Parietal lobe (tissue), 1 donor: ENCODE data around the gene TMEM254. TPM values are rescaled to one million over a fixed set of nuclear protein-coding genes. Genes with fewer than 3 reads are reported as not detected.

ENCODE experiments used
- total RNA-seq: library from RNA; depleted of rRNA; stranded (reverse); fragments of >200 nt; gene quantifications from one replicate; pipeline ENCODE4 v1.2.3, GENCODE V29; 2014

The TMEM254 gene, protein sequence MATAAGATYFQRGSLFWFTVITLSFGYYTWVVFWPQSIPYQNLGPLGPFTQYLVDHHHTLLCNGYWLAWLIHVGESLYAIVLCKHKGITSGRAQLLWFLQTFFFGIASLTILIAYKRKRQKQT
- total RNA-seq: 10.6 TPM

DNA sequence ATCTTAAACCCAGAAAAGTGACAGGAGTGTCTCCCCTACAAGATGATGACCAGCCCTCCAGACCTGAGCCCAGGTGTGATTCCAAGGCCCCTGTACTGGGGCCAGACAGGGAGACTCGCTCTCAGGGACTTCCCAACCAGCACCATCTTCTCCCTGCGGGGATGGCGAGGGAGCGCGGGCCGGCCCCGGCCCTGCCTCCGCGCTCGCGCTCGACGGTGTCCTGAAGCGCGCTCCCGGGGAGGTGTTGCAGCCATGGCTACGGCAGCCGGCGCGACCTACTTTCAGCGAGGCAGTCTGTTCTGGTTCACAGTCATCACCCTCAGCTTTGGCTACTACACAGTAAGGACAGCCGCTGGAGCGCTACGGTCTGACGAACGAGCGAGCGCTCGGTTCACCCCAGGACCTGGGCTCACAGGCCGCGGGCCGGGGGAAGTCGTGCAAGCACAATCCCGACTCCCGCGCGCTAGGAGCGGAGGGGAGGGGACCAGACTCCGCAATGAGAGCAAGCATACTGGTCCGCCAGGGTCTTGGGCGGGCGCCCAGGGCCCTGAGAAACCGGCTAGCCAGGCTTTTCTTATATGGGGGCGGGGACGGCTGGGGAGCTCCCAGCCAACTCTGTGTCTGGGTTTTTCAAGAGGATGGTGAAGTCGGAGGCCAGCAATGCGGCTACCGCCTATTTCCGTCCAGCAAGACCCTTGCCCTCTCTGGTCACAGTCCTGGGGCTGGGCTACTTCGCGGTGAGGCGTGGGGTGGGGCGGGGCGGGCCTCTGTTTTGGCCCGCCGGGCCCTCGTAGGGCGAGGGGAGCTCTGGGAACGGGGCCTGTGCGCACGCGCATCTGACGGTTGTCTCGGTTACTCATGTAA lies at the start of gene TMEM254:
TMEM254 (plus strand) TSS at position 218 of the 864 bp plus-strand sequence; CDS start at position 253, 35 bp downstream.

DNA sequence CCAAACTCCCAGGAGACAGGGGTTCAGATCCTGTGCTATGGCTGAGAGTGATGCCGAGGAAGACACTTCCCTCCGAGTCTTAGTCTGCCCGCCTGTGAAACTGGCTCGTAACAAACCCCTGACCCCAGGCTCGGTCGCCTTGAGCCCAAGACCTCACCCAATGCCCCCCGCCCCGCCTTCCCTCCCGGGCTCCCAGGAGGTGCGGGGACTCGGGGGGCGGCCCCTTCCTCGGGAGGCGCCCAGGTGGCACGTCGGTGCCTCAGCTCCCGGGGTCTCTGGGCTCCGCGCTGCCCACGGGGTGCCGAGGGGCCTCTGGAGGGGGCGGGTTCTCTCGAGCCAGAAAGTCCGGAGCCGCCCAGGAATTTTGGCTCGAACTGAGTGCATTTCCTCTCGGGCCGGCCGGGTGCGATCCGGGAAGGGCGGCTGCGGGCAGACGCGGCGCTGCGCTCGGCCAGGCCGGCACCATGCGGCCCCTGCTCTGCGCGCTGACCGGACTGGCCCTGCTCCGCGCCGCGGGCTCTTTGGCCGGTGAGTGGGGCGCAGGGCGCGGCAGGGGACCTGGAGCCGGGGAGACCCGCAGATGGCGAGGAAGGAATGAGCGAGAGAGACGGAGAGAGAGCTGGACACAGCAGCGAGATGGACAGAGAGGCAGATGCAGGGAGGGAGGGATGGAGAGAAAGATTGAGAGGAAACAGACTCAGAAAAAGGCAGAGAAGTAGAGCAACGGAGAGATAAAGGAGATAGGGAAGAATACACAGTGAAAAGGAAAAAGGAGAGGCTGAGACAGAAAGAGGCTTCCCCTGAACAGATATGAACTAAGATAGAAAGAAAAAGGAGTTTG lies 54.1 kb downstream of the TMEM254 start, which contains the start of gene PLAC9:
PLAC9 (plus strand) TSS at position 432 of the 841 bp plus-strand sequence; CDS start at position 465, 33 bp downstream.

Other genes with a start within 250 kb of the TMEM254 start
- gene SFTPD, start 129.6 kb upstream of the TMEM254 start, total RNA-seq: 0.94 TPM
- gene PLAC9, start 54.1 kb downstream of the TMEM254 start, total RNA-seq: 1.3 TPM
- 2.5 TPM for gene ANXA11, start 126.9 kb downstream of the TMEM254 start, total RNA-seq
- not detected for gene MAT1A, start 211.0 kb downstream of the TMEM254 start, total RNA-seq